Cerebellar cortex (tissue), 1 donor: ENCODE data around the gene RPAP3.

Experiments used
- DNase-seq: peaks from one replicate; pipeline ENCODE4 v3.0.0-alpha.2; 2015; ENCODE audit warnings: low spot score

RPAP3 gene

DNA sequence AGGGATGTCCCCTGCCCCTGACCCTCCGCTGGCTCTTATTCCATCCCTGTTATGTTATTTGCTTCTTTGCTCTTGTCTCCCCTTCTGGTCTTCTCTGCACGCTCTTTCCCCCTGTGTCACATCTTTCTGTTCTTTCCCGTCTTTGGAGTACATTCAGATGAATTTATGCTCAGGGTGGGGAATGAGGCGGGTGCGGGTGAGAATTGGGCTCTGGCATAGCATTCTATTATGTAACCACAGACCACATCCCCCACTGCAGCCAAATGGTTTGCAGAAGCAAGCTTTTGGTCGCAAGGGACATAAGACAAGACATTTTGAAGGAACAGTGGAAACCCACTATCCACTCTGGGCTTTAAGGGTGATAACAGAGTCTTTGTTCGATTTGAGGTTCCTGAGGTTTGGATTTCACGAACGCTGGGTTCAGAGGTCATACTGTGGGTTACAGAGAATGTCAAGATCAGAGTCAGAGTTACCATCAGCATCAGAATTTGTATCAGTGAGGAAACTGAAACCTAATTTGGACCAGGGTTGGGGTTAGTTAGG lies 15.7 kb upstream of the RPAP3 start:
- no peak for DNase-seq

- no peak for DNase-seq
Measured at GRCh38 chr12:47718531-47718930, 12.7 kb upstream of the RPAP3 start.

DNA sequence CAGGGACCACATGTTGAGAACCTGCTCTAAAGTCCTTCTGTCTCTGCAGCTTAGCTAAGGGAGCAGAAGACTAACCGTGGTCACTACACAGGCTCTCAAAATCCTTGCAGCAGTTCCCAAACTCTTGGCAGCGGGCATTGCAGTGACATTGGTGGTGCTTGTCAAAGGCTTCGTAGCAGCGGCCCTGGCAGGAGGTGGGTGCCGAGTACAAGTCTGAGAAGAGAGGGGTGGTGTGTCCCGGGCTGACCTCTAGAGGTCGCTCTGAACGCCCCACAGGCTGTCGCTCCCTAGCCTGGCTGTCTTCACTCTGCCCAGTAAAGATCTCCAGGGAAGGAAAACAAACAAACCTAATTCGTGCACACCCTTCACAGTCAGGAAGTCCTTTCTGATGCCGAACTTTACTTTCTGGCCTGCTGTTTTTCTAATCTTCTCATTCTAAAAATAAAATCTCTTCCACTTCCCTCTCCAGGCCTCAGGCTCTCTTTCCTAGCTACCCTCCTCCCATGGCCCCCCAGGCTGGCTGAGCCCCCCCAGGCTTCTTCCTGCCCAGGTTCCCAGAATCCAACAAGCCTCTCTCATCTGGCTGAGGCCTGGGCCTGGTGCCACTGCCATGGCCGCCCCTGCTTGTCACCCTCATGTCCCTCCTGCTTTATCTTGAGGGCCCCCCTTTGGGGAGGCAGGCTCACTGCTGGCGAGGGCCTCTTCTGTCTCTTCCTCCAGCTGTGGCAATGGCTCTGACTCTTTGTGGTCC lies 11.8 kb upstream of the RPAP3 start:
- DNase-seq, result peak; percentile 70

GRCh38 chr12:47717046-47717442 lies 11.2 kb upstream of the RPAP3 start:
- DNase-seq, result no peak

DNA sequence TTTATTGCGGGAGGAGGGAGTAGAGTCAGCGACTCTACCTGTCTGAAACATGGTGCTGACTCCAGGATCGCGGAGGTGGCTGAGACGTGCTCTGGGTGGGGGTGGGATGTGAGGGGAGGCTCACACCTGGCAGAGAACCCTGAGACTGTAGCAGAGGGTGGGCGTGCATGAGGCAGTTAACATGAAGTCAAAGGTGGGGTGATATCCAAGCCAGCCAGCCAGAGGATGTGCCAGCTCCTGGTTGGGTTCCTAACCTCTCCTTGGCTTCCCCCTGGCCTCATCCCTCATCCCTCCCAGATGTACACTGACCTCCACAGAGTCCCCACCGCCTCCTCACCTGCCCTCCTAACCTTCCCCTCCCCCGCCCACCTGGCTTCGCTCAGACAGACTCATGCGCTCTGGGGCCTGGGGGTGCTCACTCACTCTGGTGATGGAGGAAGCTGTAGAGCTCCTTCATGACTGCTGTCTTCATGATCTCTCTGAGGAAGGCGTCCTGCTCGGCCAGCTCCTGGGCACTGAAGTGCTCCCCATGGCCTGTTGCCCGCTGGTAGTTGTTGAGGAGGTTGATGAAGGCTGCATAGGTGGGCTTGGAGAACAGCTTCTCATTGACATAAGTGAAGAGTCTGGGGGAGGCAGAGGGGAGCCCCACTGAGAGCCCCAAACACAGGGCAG lies 10.2 kb upstream of the RPAP3 start:
- DNase-seq, result no peak

GRCh38 chr12:47715393-47715876 lies 9.6 kb upstream of the RPAP3 start:
- peak; percentile 92 for DNase-seq

DNA sequence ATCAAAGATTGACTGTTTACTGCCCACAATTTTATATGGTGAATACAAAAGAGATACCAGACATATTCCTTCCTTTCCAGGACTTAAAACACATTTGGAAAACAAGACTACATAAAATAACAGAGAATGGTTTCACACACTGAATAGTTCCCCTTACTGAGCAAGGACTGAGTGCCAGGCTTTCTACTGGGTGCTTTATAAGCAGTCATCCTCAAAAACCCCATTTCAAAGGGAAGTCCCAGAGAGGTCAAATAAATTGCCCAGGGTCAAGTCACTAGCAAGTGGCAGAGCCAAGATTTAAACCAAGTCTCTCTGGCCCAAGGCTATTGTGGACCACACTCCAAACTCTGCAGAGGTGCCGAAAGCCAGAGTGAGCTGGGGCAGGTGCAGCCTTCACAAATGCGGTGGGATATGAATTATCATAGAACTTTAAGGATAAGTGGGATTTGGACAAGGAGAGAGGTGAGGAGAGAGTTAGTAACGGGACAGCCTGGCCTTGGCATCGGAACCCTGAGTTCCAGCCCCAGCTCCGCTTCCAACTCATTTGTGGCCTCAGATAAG lies 9.1 kb upstream of the RPAP3 start:
- no peak for DNase-seq

- DNase-seq, result no peak
Measured at GRCh38 chr12:47712171-47712570, 6.3 kb upstream of the RPAP3 start.

DNA sequence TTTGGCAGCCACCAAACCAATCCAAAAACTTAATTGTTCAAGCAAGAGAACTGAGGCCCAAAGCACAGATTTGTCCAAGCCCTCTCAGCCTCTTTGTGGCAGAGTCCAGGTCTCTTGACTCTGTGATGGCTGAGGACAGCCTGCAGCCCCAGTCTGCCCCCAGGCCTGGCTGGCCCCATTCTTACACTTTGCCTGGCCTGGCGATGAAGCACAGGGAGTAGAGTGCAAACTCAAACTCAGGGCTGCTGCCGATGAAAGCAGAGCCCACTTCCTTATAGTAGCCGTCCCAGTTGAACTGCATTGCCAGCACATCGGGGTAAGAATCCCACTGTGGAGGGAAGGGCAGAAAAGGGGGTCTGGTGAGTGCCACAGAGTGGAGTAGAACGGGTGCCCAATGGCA lies 5.6 kb upstream of the RPAP3 start:
- DNase-seq, result no peak

DNA sequence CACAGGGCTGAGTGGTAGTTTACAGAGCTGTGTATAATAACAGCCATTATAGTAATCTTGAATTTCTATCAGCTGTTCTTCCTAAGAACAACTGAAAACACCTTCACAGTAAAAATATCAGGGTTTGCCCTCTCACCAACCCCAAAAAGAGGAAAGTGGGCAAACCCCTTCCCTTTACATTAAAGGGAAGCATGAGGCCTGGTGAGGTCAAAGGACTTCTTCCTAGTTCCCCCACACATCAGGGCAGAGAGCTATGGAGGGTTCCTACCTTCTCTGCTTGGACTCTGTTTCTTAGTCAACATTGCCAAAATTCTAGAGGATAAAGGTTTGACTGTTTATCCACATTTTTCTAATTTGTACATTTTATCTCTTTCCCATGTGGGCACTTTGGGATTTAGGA lies 4.4 kb upstream of the RPAP3 start:
- no peak for DNase-seq

GRCh38 chr12:47709671-47710070 lies 3.8 kb upstream of the RPAP3 start:
- no peak for DNase-seq

DNA sequence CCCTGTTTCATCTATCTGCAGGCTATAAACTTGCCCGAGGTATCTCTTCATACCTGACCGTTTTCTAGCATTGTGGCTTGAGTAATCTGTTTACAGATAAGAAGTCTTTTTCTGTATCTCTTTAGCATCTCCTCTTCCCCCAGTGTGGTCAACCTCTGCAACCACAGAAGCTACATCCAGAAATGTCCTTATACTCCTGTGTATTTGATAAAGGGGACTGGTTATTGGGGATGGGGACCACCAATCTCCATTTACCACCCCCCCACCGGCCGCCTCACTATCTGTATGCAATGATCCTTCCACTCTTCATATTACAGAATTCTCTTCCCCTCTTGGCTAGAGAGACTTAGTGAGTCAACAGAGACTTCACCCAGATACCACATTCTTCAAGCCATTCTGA lies 3.4 kb upstream of the RPAP3 start:
- no peak for DNase-seq

DNA sequence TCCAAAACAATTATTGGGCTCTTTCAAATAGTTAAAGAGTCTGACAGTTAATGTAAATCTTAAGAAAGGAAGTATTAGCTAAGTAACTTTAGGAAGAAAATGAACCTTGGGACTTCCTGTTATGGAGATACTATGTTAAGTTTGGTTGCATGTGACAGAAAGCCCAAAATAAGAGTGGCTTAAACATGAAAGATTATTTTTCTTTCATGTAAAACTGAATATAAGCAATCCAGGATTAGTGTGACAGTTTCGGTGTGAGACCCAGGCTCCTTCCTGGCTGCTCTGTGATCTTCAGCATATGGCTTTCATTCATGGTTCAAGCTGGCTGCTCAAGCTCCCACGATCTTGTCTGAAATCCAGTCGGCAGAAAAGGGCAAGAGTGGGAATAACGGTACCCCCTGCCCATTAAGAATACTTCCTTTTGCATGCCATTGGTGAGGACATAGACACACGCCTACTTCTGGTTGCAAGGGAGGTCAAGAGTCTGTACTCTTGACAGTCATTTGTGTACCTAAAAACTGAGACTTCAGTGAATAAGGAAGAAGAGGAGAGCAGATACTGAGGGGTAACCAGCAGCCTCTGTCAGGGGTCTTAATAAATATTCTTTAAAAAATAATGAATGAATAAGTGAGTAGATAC lies 2.2 kb upstream of the RPAP3 start:
- DNase-seq, result no peak

DNA sequence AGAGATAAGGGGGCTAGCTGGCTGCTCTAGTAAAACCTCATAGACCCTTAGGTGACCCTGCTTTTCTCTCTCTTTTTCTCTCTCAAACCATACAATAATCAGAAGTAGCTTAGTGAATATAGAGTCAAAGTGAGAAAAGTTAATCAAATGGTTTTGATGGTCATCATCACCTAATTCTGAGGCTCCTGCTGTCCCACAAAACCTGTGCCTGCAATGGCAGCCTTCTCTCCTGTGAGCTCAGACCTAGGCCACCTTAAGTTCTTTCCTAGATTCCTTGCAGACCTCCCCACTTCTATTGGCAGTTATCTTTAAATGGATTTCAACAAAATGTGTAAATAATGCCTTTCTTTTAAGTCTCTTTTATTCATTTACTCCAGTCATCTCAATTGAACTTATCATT lies 1.5 kb upstream of the RPAP3 start:
- DNase-seq, result no peak

GRCh38 chr12:47705229-47705565 lies 633 bp downstream of the RPAP3 start:
- DNase-seq, result peak; percentile 25

- no peak for DNase-seq
Measured at GRCh38 chr12:47704719-47705118, 1.1 kb downstream of the RPAP3 start.

DNA sequence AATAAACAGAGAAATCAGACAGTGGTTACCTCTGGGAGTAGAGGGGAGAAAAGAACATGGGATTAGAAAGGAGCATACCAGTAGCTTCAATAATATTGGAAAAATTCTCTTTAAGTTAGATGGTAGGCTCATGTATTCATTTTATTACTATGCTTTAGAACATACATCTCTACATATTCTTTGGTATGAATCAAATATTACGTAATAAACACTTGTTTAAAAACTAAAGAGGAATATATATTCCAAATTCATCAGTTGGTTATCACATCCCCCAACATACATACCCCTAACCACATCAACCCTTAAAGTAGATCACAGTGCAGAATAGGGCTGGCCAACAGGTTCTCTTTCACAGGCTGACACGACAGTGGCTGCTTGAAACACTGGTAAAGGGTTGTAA lies 5.6 kb downstream of the RPAP3 start:
- no peak for DNase-seq

DNA sequence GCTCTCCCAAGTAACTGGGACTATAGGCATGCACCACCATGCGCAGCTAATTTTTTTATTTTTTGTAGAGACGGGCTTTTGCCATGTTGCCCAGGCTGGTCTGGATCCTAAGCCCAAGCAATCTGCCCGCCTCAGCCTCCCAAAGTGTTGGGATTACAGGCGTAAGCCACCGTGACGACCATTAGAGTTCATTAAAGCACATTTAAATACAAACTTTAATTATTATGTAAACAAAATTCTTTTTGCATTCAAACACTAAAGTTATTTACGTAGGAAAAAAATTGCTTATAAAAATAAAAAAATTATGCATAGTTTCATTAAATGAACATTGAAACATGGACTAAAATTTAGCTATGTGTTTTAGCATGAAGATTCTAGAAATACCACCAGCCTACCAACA lies 7.2 kb downstream of the RPAP3 start:
- DNase-seq, result no peak

GRCh38 chr12:47698055-47698454 lies 7.8 kb downstream of the RPAP3 start:
- no peak for DNase-seq

DNA sequence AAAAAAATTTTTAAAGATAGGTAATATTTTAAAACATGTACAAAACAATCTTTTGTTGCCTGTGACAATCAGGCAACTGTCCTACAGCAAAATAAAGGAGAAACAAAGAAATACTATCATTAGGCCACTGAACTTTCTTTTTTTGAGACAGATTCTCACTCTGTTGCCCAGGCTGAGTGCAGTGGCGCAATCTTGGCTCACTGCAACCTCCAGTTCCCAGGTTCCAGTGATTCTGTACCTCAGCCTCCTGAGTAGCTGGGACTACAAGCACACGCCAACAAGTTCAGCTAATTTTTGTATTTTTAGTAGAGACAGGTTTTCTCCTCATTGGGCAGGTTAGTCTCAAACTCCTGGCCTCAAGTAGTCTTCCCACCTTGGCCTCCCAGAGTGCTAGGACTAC lies 16.6 kb downstream of the RPAP3 start:
- no peak for DNase-seq

GRCh38 chr12:47687636-47688035 lies 18.2 kb downstream of the RPAP3 start:
- DNase-seq, result no peak

DNA sequence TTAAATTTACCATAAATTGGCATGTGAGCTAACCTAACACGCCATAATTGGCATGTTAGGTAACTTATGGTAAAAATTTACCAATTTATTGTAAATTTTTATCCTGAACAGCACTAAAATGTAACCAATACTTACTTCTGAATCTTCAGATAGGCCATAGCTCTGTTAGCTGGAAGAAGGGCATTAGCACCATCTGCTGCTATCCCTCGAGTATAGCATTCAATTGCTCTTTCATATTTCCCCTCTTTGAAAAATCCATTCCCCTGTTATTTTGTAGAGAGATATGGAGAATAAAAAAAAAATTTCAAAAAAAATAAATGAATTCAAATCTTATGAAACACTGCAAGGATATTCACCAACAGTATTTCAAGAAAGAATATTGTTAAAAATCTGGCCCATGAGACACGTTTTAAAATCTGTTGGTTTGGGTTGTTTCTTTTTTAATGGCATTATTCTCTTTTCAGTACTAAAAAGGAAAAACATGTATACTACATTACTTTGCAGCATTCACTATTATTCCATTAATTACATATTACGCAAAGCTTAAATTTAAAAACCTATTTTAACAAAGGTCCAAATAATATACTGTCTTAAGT lies 19.1 kb downstream of the RPAP3 start:
- DNase-seq, result peak; percentile 39
